ENCODE results near the gene CXCL6.

The CXCL6 gene

DNA sequence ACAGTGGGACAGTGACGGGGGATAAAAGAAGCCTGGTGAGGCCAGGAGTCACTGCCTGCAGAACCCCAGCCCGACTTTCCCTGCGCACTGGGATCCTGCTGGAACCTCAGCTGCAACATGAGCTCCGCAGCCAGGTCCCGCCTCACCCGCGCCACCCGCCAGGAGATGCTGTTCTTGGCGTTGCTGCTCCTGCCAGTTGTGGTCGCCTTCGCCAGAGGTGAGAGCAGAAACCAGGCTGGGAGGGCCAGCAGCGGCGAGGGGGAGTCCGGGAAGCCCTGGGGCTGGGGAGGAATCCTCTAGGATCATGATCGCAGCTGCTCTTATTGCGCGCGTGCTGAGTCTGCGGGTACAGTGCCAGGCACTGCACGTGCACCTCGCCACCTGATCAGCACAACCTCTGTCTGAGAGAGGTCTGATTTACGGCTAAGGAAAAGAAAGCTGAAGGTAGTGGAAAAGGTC is 16.8 kb downstream of the CXCL6 start, which contains the start of gene PF4V1:
Gene PF4V1 (plus strand): TSS at position 51 of the 459 bp plus-strand sequence. CDS start 67 bp downstream, at position 118.
- Histone ChIP-seq H3K9me3 (no peaks in the 10 kb centered on the region), H3K36me3 (no peaks in the 10 kb centered on the region), H3K4me1 (ENCODE audit: control insufficient read depth in 1 of 2, insufficient read depth in 1 of 2, low read depth in 1 of 2, low read length in 1 of 2) (peaks cover 45 to 59% of the 10 kb centered on the region in 2 experiments), H3K27ac (peak within 1 kb of the TSS; percentile 63), H3K4me3 (ENCODE audit: low read depth in 1 of 2, low read length in 1 of 2) (peak within 1 kb of the TSS; percentile 52), H3K27me3 (no peaks in the 10 kb centered on the region)
- TF ChIP-seq, protein P1, sequence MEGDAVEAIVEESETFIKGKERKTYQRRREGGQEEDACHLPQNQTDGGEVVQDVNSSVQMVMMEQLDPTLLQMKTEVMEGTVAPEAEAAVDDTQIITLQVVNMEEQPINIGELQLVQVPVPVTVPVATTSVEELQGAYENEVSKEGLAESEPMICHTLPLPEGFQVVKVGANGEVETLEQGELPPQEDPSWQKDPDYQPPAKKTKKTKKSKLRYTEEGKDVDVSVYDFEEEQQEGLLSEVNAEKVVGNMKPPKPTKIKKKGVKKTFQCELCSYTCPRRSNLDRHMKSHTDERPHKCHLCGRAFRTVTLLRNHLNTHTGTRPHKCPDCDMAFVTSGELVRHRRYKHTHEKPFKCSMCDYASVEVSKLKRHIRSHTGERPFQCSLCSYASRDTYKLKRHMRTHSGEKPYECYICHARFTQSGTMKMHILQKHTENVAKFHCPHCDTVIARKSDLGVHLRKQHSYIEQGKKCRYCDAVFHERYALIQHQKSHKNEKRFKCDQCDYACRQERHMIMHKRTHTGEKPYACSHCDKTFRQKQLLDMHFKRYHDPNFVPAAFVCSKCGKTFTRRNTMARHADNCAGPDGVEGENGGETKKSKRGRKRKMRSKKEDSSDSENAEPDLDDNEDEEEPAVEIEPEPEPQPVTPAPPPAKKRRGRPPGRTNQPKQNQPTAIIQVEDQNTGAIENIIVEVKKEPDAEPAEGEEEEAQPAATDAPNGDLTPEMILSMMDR (IDR thresholded peaks at IDR 0.05): no peak

- TF ChIP-seq, protein P1 (IDR thresholded peaks at IDR 0.05): no peak
- Histone ChIP-seq H3K27ac (peak overlapping the region; percentile 63), H3K4me3 (ENCODE audit: low read depth in 1 of 2, low read length in 1 of 2) (peak overlapping the region; percentile 52), H3K9me3 (no peaks in the 10 kb centered on the region), H3K36me3 (no peaks in the 10 kb centered on the region), H3K4me1 (ENCODE audit: control insufficient read depth in 1 of 2, insufficient read depth in 1 of 2, low read depth in 1 of 2, low read length in 1 of 2) (peaks cover 39 to 53% of the 10 kb centered on the region in 2 experiments), H3K27me3 (no peaks in the 10 kb centered on the region)
Measured at GRCh38 chr4:73853718-73854473, 17.4 kb downstream of the CXCL6 start.

GRCh38 chr4:73855406-73855805 is 18.9 kb downstream of the CXCL6 start:
- Histone ChIP-seq H3K27ac (no peak overlapping the region), H3K4me3 (ENCODE audit: low read depth in 1 of 2, low read length in 1 of 2) (no peak overlapping the region), H3K36me3 (no peaks in the 10 kb centered on the region), H3K9me3 (no peaks in the 10 kb centered on the region), H3K4me1 (ENCODE audit: control insufficient read depth in 1 of 2, insufficient read depth in 1 of 2, low read depth in 1 of 2, low read length in 1 of 2) (peaks cover 29 to 38% of the 10 kb centered on the region in 2 experiments), H3K27me3 (no peaks in the 10 kb centered on the region)
- TF ChIP-seq, protein P1 (IDR thresholded peaks at IDR 0.05): no peak

DNA sequence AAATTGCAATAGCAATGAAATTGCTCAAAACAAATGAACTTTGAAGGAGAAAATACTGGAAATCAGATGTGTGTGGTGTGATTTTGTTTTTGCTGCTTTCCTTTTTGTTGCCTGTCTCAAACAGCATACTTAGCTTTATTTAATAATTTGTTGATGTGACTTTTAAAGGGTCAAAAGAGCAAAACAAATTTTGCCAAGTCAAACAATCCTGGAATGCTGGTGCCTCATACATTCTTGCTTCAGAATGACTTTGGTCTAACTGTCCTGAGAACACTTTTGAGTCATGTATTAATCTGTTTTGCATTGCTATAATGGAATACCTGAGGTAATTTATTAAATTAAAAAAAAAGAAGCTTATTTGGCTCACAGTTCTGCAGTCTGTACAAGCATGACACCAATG is 20.0 kb downstream of the CXCL6 start:
- Histone ChIP-seq H3K36me3 (no peaks in the 10 kb centered on the region), H3K27me3 (no peaks in the 10 kb centered on the region), H3K9me3 (no peaks in the 10 kb centered on the region), H3K4me1 (ENCODE audit: control insufficient read depth in 1 of 2, insufficient read depth in 1 of 2, low read depth in 1 of 2, low read length in 1 of 2) (peaks cover 29 to 36% of the 10 kb centered on the region in 2 experiments), H3K4me3 (ENCODE audit: low read depth in 1 of 2, low read length in 1 of 2) (no peak overlapping the region), H3K27ac (no peak overlapping the region)
- TF ChIP-seq, protein P1 (IDR thresholded peaks at IDR 0.05): no peak

DNA sequence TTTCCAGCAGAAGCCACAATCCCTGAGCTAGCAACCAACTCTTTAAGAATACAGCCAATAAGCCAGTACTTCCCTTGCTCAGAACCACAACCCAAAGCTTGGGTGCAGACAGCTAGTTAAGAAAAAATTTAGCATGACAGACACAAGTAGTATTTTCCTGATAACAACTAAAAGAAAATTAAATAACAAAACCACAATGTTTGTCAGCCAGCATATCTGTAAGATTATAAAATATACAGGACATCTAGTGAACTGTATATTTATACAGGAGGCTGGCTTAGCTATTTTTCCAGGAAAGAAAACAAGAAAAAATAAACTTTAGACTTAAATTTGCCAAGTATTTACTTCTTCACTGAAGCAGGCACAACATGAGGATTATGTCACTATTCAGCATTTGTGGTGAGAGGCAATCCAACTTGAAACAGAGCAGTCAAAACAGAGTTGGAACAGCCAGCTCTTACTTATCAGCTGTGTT is 23.2 kb downstream of the CXCL6 start:
- Histone ChIP-seq H3K4me3 (ENCODE audit: low read depth in 1 of 2, low read length in 1 of 2) (no peak overlapping the region), H3K27me3 (no peaks in the 10 kb centered on the region), H3K9me3 (no peaks in the 10 kb centered on the region), H3K36me3 (no peaks in the 10 kb centered on the region), H3K27ac (no peak overlapping the region), H3K4me1 (ENCODE audit: control insufficient read depth in 1 of 2, insufficient read depth in 1 of 2, low read depth in 1 of 2, low read length in 1 of 2) (peaks cover 17 to 26% of the 10 kb centered on the region in 2 experiments)
- TF ChIP-seq, protein P1 (IDR thresholded peaks at IDR 0.05): no peak

Measured in neutrophil (primary cell).